K562 (cell line): ENCODE data around the gene GSS. TPM values are rescaled to one million over a fixed set of nuclear protein-coding genes. Genes with fewer than 3 reads are reported as not detected.

ENCODE experiments used
- ATAC-seq: fragments of 200-7000 bp; cut with Tn5 transposase; 3 replicates; pipeline ENCODE4 v1.9.1; 2020; ENCODE audit warnings: moderate library complexity
- BruUV-seq: library from RNA; stranded (reverse); fragments of 400-500 nt; replicated peaks from 2 replicates; lab custom pipeline; 2021; lab: Mats Ljungman, UMichigan
- CTCF ChIA-PET: fragments of 300-600 bp; formaldehyde crosslinking; extraction: SDS; loops from one replicate; lab custom pipeline; 2021; ENCODE audit warnings: low intra/inter-chr PET ratio; lab: Yijun Ruan, JAX
- POLR2A ChIA-PET: fragments of 300-600, 350-650 bp; sonication (Branson Sonifier 250); formaldehyde crosslinking; extraction: SDS; loops from one replicate; lab custom pipeline; 2021; ENCODE audit warnings: antibody characterized with exemption, inconsistent platforms; lab: Yijun Ruan, JAX
- DNase-seq, 4 experiments: peaks; one replicate each; pipeline versions ENCODE4 v3.0.0 to v3.0.0-alpha.2; 2011 to 2018; ENCODE audit warnings: low spot score in 3 of 4, mixed read lengths in 3 of 4; ENCODE audit errors: extremely low read depth in 1 of 4
- FAIRE-seq: peaks from 2 replicates; lab custom pipeline; 2011; peaks lifted over from hg19 to GRCh38; lab: Jason Lieb, UNC
- H2AFZ ChIP-seq: 2 replicates; pipeline ENCODE4 v1.6.0; 2011; ENCODE audit warnings: low read depth, low read length, control low read depth, inconsistent platforms
- H3K27ac ChIP-seq: fragments of 200-600 bp; 3 replicates; pipeline ENCODE4 v1.8.0; 2011; ENCODE audit warnings: low read depth, mild to moderate bottlenecking, control low read depth, inconsistent platforms, low read length, moderate library complexity, mixed read lengths; ENCODE audit errors: extremely low read depth
- H3K27me3 ChIP-seq, 2 experiments: fragments of 300-600 bp in 1 of 2; 2 replicates in 1 of 2; 3 replicates in 1 of 2; pipeline versions ENCODE4 v1.6.0 to v1.8.0; 2011; ENCODE audit warnings: inconsistent platforms in 2 of 2, low read length in 2 of 2, mild to moderate bottlenecking in 1 of 2, mixed read lengths in 1 of 2, moderate library complexity in 1 of 2; ENCODE audit not compliant: control insufficient read depth in 2 of 2, insufficient read depth in 2 of 2
- H3K36me3 ChIP-seq: fragments of 300-600 bp; 3 replicates; pipeline ENCODE4 v1.8.0; 2011; ENCODE audit warnings: mild to moderate bottlenecking, low read length, inconsistent platforms; ENCODE audit not compliant: control insufficient read depth, insufficient read depth
- H3K4me1 ChIP-seq, 2 experiments: fragments of 200-600 bp in 1 of 2; replicated peaks in 1 of 2; 2 replicates in 1 of 2; 3 replicates in 1 of 2; pipeline versions ENCODE4 v1.5.1 to v1.8.0; 2011; ENCODE audit warnings: inconsistent platforms in 2 of 2, low read length in 2 of 2, mild to moderate bottlenecking in 1 of 2, mixed read lengths in 1 of 2, moderate library complexity in 1 of 2; ENCODE audit not compliant: control insufficient read depth in 2 of 2, insufficient read depth in 2 of 2
- H3K4me2 ChIP-seq: 2 replicates; pipeline ENCODE4 v1.6.1; 2011; ENCODE audit warnings: low read length, control low read depth, inconsistent platforms, mixed read lengths; ENCODE audit not compliant: insufficient read depth
- H3K4me3 ChIP-seq: fragments of 200-600 bp; sonication (generic), shearing (Covaris generic); 2 replicates; pipeline ENCODE4 v1.5.1; 2016; ENCODE audit warnings: control low read depth, inconsistent platforms
- H3K79me2 ChIP-seq: fragments of 200-600 bp; 3 replicates; pipeline ENCODE4 v1.8.0; 2011; ENCODE audit warnings: low read length, inconsistent platforms; ENCODE audit not compliant: control insufficient read depth, insufficient read depth
- H3K9ac ChIP-seq, 2 experiments: 2 replicates each; pipeline versions ENCODE4 v1.6.0 to v1.6.1; 2011; ENCODE audit warnings: low read depth in 2 of 2, low read length in 2 of 2, control low read depth in 1 of 2, inconsistent platforms in 1 of 2, mild to moderate bottlenecking in 1 of 2, mixed read lengths in 1 of 2; ENCODE audit not compliant: insufficient read depth in 1 of 2
- H3K9me1 ChIP-seq: one replicate; pipeline ENCODE4 v1.6.0; 2011; ENCODE audit warnings: inconsistent platforms, mild to moderate bottlenecking, low read length, moderate library complexity; ENCODE audit not compliant: control insufficient read depth, insufficient read depth
- H3K9me3 ChIP-seq: replicated peaks from 2 replicates; pipeline ENCODE4 v1.5.1; 2011; ENCODE audit warnings: low read depth, low read length, inconsistent platforms; ENCODE audit not compliant: control insufficient read depth, insufficient read depth
- H4K20me1 ChIP-seq: replicated peaks from 2 replicates; pipeline ENCODE4 v1.6.1; 2011; ENCODE audit warnings: low read length, inconsistent platforms, mixed read lengths; ENCODE audit not compliant: control insufficient read depth, insufficient read depth
- NR2F6 ChIP-seq: fragments of 450-650 bp; formaldehyde crosslinking; IDR thresholded peaks from 2 replicates; pipeline ENCODE4 v1.4.0; 2020; ENCODE audit warnings: mild to moderate bottlenecking
- POLR2G ChIP-seq: fragments of 200-400 bp; formaldehyde crosslinking; IDR thresholded peaks from 2 replicates; pipeline ENCODE4 v1.6.1; 2017; ENCODE audit warnings: low read depth, mild to moderate bottlenecking, antibody characterized with exemption, low read length, moderate library complexity
- TCF3 ChIP-seq: sonication (generic); formaldehyde crosslinking; IDR thresholded peaks from 2 replicates; pipeline ENCODE4 v1.4.0; 2020; ENCODE audit warnings: mild to moderate bottlenecking, missing genetic modification reagents
- WGBS: fragments of 100-300 bp; shearing (Covaris generic); methylation state at CpG from one replicate; pipeline ENCODE4 v1.1.6; 2016; ENCODE audit warnings: low coverage, mixed read lengths; ENCODE audit not compliant: insufficient coverage; ENCODE audit errors: missing lambda C conversion rate; 5-methylcytosine and 5-hydroxymethylcytosine counted together
- in situ Hi-C: fragments of 300-500 bp; cut with MboI; formaldehyde crosslinking; loops from 4 replicates; pipeline ENCODE4 v1.15.0; 2018; ENCODE audit warnings: inconsistent platforms, mixed read lengths
- intact Hi-C: fragments of 100-400 bp; cut with micrococcal nuclease; formaldehyde crosslinking; loops from 2 replicates; pipeline ENCODE4 v1.14.2; 2022
- polyA plus RNA-seq, 8 experiments: library from polyadenylated mRNA; depleted of rRNA in 4 of 8; stranded (reverse) in 5 of 8; unstranded in 3 of 8; fragments of >200 nt; fragmentation: Nextera tagmentation in 2 of 8; fragmentation: Illumina TruSeq in 1 of 8; extraction: Ambion mirVana in 2 of 8; extraction: Trizol in 1 of 8; gene quantifications; 2 replicates each; pipeline versions ENCODE4 v1.2.1 to v1.2.3, GENCODE V29; 2011 to 2014; ENCODE audit warnings: inconsistent platforms in 1 of 8, missing spikeins in 1 of 8
- total RNA-seq, 7 experiments: library from RNA; depleted of rRNA in 6 of 7; stranded (reverse); fragments of >200 nt in 6 of 7; fragmentation: Illumina TruSeq in 2 of 7; extraction: Trizol in 2 of 7; gene quantifications; 2 replicates each; pipeline versions ENCODE4 v1.2.1 to v1.2.3, GENCODE V29; 2011 to 2021; ENCODE audit warnings: low replicate concordance in 1 of 7
- TF ChIP-seq, protein P1 (sequence below): fragments of 250-450 bp; sonication (Bioruptor Pico); IDR thresholded peaks from 2 replicates; pipeline ENCODE4 v1.5.0; 2020; ENCODE audit warnings: mild to moderate bottlenecking, borderline replicate concordance

The GSS gene
- total and polyA plus RNA-seq, 9 of the 15 experiments (the other 6 are each of a cell fraction or from before 2014, with no cell fraction given) = 18.4 to 165 (median 89.4) TPM

GRCh38 chr20:34989670-34990069, 34.1 kb upstream of the GSS start:
- POLR2A ChIA-PET = interaction anchor here (1.4 to 3.6 kb wide), 2 partner anchors 8 to 11 kb away, joined by 3 to 17 read pairs; no protein-coding TSS in a partner anchor
- Histone ChIP-seq H3K79me2 (no peaks in the 10 kb centered on the region), H3K27me3 (no peaks in the 10 kb centered on the region), H3K9me3 (no peaks in the 10 kb centered on the region), H3K27ac (no peak overlapping the region), H3K4me3 (no peak overlapping the region), H3K4me1 (peaks cover 0 to 37% of the 10 kb centered on the region in 2 experiments; a peak in 3 of 5 replicates), H3K9me1 (no peaks in the 10 kb centered on the region), H3K36me3 (peaks cover 4% of the 10 kb centered on the region; the same call in 2 of the 3 replicates), H3K4me2 (no peak overlapping the region), H4K20me1 (peaks cover 4% of the 10 kb centered on the region; the same call in 1 of the 2 replicates), H3K9ac (0 out of 4 replicates have a peak overlapping the region, but pooled peaks of 1 of the 2 experiments have one; percentile 26), H2AFZ (no peak overlapping the region)
- FAIRE-seq (no peak), ATAC-seq (no peak), DNase-seq (no peak)
- WGBS = 75% methylated on average over 14 of the region's 14 CpGs
- TF ChIP-seq POLR2G (peak; percentile 66), TCF3 (CRISPR knock-in tag) (no peak), NR2F6 (CRISPR knock-in tag) (no peak)
- TF ChIP-seq, protein P1, sequence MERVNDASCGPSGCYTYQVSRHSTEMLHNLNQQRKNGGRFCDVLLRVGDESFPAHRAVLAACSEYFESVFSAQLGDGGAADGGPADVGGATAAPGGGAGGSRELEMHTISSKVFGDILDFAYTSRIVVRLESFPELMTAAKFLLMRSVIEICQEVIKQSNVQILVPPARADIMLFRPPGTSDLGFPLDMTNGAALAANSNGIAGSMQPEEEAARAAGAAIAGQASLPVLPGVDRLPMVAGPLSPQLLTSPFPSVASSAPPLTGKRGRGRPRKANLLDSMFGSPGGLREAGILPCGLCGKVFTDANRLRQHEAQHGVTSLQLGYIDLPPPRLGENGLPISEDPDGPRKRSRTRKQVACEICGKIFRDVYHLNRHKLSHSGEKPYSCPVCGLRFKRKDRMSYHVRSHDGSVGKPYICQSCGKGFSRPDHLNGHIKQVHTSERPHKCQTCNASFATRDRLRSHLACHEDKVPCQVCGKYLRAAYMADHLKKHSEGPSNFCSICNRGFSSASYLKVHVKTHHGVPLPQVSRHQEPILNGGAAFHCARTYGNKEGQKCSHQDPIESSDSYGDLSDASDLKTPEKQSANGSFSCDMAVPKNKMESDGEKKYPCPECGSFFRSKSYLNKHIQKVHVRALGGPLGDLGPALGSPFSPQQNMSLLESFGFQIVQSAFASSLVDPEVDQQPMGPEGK (CRISPR knock-in tag) = no peak
- in situ Hi-C loops = no loop called here
- CTCF ChIA-PET = interaction anchor here (1.1 kb wide), 1 partner anchor 116 kb away, joined by 3 read pairs; no protein-coding TSS in a partner anchor
- intact Hi-C loops = no loop called here
- BruUV-seq = no TSS peak
